Progenitor cell of endocrine pancreas (in vitro differentiated cells): ENCODE data around the gene DSG3. TPM values are rescaled to one million over a fixed set of nuclear protein-coding genes. Genes with fewer than 3 reads are reported as not detected.

Experiments used
- DNase-seq: peaks from one replicate; pipeline ENCODE4 v3.0.0; 2021; ENCODE audit warnings: low spot score; ENCODE audit not compliant: unreplicated experiment
- H3K27ac Mint-ChIP-seq: 2 replicates; pipeline ENCODE4 v1.8.0; 2021; ENCODE audit warnings: mild to moderate bottlenecking, moderate library complexity, mixed read lengths
- H3K27me3 Mint-ChIP-seq: 2 replicates; pipeline ENCODE4 v1.8.0; 2021; ENCODE audit warnings: mixed read lengths
- H3K36me3 Mint-ChIP-seq: 2 replicates; pipeline ENCODE4 v1.8.0; 2022; ENCODE audit warnings: mixed read lengths; ENCODE audit not compliant: insufficient read depth
- H3K4me1 Mint-ChIP-seq: 2 replicates; pipeline ENCODE4 v1.8.0; 2021; ENCODE audit warnings: low read depth, mixed read lengths
- H3K4me3 Mint-ChIP-seq: 2 replicates; pipeline ENCODE4 v1.8.0; 2021; ENCODE audit warnings: low read depth, mild to moderate bottlenecking, moderate library complexity, mixed read lengths
- H3K9me3 Mint-ChIP-seq: 2 replicates; pipeline ENCODE4 v1.8.0; 2021; ENCODE audit warnings: low read depth, mixed read lengths
- total RNA-seq: library from RNA; stranded (reverse); gene quantifications from 2 replicates; pipeline ENCODE4 v1.2.1, GENCODE V29; 2021
- TF ChIP-seq, protein P1 (sequence below): fragments of 200-600 bp; sonication (generic); IDR thresholded peaks from one replicate; pipeline ENCODE4 v1.5.0; 2021; ENCODE audit warnings: antibody characterized with exemption, mild to moderate bottlenecking; ENCODE audit not compliant: unreplicated experiment

Gene DSG3
- total RNA-seq, 1 donor from 2014 or later = not detected

GRCh38 chr18:31439807-31440325 is 7.7 kb upstream of the DSG3 start:
- H3K4me3 Mint-ChIP-seq = no peak overlapping the region
- TF ChIP-seq, protein P1, sequence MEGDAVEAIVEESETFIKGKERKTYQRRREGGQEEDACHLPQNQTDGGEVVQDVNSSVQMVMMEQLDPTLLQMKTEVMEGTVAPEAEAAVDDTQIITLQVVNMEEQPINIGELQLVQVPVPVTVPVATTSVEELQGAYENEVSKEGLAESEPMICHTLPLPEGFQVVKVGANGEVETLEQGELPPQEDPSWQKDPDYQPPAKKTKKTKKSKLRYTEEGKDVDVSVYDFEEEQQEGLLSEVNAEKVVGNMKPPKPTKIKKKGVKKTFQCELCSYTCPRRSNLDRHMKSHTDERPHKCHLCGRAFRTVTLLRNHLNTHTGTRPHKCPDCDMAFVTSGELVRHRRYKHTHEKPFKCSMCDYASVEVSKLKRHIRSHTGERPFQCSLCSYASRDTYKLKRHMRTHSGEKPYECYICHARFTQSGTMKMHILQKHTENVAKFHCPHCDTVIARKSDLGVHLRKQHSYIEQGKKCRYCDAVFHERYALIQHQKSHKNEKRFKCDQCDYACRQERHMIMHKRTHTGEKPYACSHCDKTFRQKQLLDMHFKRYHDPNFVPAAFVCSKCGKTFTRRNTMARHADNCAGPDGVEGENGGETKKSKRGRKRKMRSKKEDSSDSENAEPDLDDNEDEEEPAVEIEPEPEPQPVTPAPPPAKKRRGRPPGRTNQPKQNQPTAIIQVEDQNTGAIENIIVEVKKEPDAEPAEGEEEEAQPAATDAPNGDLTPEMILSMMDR = no peak
- H3K9me3 Mint-ChIP-seq = no peaks in the 10 kb centered on the region
- H3K27me3 Mint-ChIP-seq = peaks cover 7% of the 10 kb centered on the region
- H3K36me3 Mint-ChIP-seq = no peaks in the 10 kb centered on the region
- no peak overlapping the region for H3K27ac Mint-ChIP-seq
- no peaks in the 10 kb centered on the region for H3K4me1 Mint-ChIP-seq
- no peak for DNase-seq

DNA sequence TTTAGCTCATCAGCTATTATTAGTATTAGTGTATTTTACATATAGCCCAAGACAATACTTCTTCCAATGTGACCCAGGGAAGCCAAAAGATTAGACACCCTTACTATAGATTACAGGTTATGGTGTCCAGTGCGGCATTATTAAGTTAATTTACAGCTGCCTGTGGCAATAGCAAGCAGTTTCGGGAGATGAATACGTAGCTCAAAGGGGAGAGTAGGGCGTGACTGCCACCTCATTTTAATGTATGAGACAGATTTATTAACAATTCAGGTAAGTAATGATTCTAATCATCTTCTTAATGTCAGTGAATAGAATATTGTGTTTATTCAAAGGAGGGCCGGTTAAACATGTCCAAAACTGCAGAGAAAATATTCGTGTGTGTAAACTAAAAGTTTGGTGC is 6.8 kb upstream of the DSG3 start:
- no peak for DNase-seq
- Mint-ChIP-seq H3K36me3 (no peaks in the 10 kb centered on the region), H3K4me3 (no peak overlapping the region), H3K9me3 (no peaks in the 10 kb centered on the region), H3K4me1 (no peaks in the 10 kb centered on the region), H3K27ac (no peak overlapping the region), H3K27me3 (peaks cover 7% of the 10 kb centered on the region)
- TF ChIP-seq, protein P1 = no peak

- Mint-ChIP-seq H3K9me3 (no peaks in the 10 kb centered on the region), H3K27ac (no peak overlapping the region), H3K27me3 (peaks cover 7% of the 10 kb centered on the region)
Observed at GRCh38 chr18:31441493-31441892, 6.0 kb upstream of the DSG3 start.

DNA sequence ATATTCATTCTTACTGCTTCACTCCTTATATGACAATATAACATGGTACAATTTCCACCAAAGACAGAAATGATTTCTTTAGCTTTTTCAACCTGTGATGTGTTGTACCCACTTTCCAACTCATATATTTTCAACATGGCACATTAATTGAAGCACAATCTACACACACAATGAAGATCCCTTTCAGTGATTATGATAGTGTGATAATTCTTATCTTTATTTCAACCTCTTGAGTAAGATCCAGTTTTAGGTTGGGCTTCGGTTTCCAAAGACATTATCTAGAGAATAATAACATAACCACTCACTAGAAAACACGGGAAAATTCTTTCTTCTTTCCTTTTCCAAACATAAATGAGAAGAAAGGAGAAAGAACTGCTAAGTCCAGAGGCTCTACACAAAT is 3.4 kb upstream of the DSG3 start:
- no peak for DNase-seq
- no peaks in the 10 kb centered on the region for H3K36me3 Mint-ChIP-seq
- no peaks in the 10 kb centered on the region for H3K4me1 Mint-ChIP-seq
- TF ChIP-seq, protein P1 = no peak
- H3K27ac Mint-ChIP-seq = no peak overlapping the region
- no peaks in the 10 kb centered on the region for H3K9me3 Mint-ChIP-seq
- H3K4me3 Mint-ChIP-seq = no peak overlapping the region
- peaks cover 7% of the 10 kb centered on the region for H3K27me3 Mint-ChIP-seq

More at GRCh38 chr18:31441493-31441892, 6.0 kb upstream of the DSG3 start:
- no peak for DNase-seq
- Mint-ChIP-seq H3K36me3 (no peaks in the 10 kb centered on the region), H3K4me1 (no peaks in the 10 kb centered on the region), H3K4me3 (no peak overlapping the region)
- TF ChIP-seq, protein P1 = no peak

DNA sequence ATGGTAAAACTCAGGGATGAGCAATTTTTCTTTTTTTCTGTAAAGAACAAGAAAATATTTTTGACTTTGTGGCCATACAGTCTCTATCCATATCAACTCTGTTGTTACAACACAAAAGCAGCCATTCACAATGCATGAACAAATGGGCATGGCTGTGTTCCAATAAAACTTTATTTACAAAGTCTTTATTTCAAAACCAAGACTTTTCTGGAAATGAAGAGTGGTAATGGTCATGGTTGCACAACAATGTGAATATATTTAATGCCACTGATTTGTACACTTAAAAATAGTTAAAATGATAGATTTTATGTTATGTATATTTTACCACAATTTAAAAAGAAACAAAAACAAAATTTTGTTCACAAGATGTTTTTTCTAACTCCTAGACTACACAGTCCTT is 1.6 kb upstream of the DSG3 start:
- H3K4me3 Mint-ChIP-seq = no peak overlapping the region
- no peaks in the 10 kb centered on the region for H3K36me3 Mint-ChIP-seq
- H3K9me3 Mint-ChIP-seq = no peaks in the 10 kb centered on the region
- TF ChIP-seq, protein P1 = no peak
- peaks cover 6% of the 10 kb centered on the region for H3K27me3 Mint-ChIP-seq
- DNase-seq = no peak
- no peak overlapping the region for H3K27ac Mint-ChIP-seq
- no peaks in the 10 kb centered on the region for H3K4me1 Mint-ChIP-seq
